ENCODE results near the gene CHST11. TPM values are rescaled to one million over a fixed set of nuclear protein-coding genes. Genes with fewer than 3 reads are reported as not detected.

CHST11 gene
- total and polyA plus RNA-seq, 9 of the 15 experiments (the other 6 are each of a cell fraction or from before 2014, with no cell fraction given), result 2.3 to 38.7 (median 15.0) TPM

- ChIA-PET CTCF (ENCODE audit: low intra/inter-chr PET ratio) (no interaction called here), POLR2A (interaction anchor here (0.7 kb wide), 1 partner anchor 27 kb away, joined by 3 read pairs; no protein-coding TSS in a partner anchor)
- H2AFZ ChIP-seq (ENCODE audit: low read depth, low read length), result no peak overlapping the region
- FAIRE-seq (no peak), ATAC-seq (peak; percentile 35; the same call in 2 of the 3 replicates), DNase-seq (ENCODE audit: extremely low read depth in 1 of 4, low spot score in 3 of 4) (no peak)
- no peak overlapping the region for H3K4me2 ChIP-seq (ENCODE audit: insufficient read depth, low read length)
- no peak overlapping the region for H3K9ac ChIP-seq (ENCODE audit: insufficient read depth in 1 of 2, low read depth in 2 of 2, low read length in 2 of 2)
- 55% methylated on average over 3 of the region's 3 CpGs for whole genome bisulfite sequencing (ENCODE audit: insufficient coverage, low coverage, missing lambda C conversion rate)
- in situ Hi-C loops (cut with MboI), result no loop called here
- intact Hi-C loops (cut with micrococcal nuclease), result loop anchor here (5.0 kb wide), 1 partner anchor 65 kb away; no protein-coding TSS in a partner anchor
- H4K20me1 ChIP-seq (replicated peaks; ENCODE audit: control insufficient read depth, insufficient read depth, low read length), result no peaks in the 10 kb centered on the region
- peaks cover 7 to 10% of the 10 kb centered on the region in 2 experiments; a peak in 3 of 5 replicates for H3K4me1 ChIP-seq (replicated peaks in 1 of 2; ENCODE audit: control insufficient read depth in 2 of 2, insufficient read depth in 2 of 2, low read length in 2 of 2)
- no peaks in the 10 kb centered on the region for H3K27me3 ChIP-seq (ENCODE audit: control insufficient read depth in 2 of 2, insufficient read depth in 2 of 2, low read length in 2 of 2)
- H3K9me1 ChIP-seq (ENCODE audit: control insufficient read depth, insufficient read depth, low read length), result no peaks in the 10 kb centered on the region
- TF ChIP-seq JUND (IDR thresholded peaks at IDR 0.05; ENCODE audit: borderline replicate concordance, low read depth, low read length) (no peak), JUND (tag; IDR thresholded peaks at IDR 0.05; ENCODE audit: borderline replicate concordance, low read depth, low read length) (no peak), SPI1 (IDR thresholded peaks at IDR 0.05; ENCODE audit: borderline replicate concordance, low read depth, low read length) (peak; percentile 48; the same call in 1 of the 2 replicates)
- BruUV-seq (replicated peaks), result no TSS peak
- H3K36me3 ChIP-seq (ENCODE audit: control insufficient read depth, insufficient read depth, low read length), result peaks cover 7% of the 10 kb centered on the region; the same call in 2 of the 3 replicates
- H3K27ac ChIP-seq (ENCODE audit: extremely low read depth, low read depth, low read length), result no peak overlapping the region
- H3K9me3 ChIP-seq (replicated peaks; ENCODE audit: control insufficient read depth, insufficient read depth, low read depth, low read length), result no peaks in the 10 kb centered on the region
- peaks cover 9% of the 10 kb centered on the region; the same call in 1 of the 3 replicates for H3K79me2 ChIP-seq (ENCODE audit: control insufficient read depth, insufficient read depth, low read length)
- no peak overlapping the region for H3K4me3 ChIP-seq
Measured at GRCh38 chr12:104641862-104642261, 185.1 kb downstream of the CHST11 start.

GRCh38 chr12:104643093-104643818 lies 186.5 kb downstream of the CHST11 start:
- H4K20me1 ChIP-seq (replicated peaks; ENCODE audit: control insufficient read depth, insufficient read depth, low read length), result no peaks in the 10 kb centered on the region
- TF ChIP-seq ZNF263 (CRISPR knock-in tag; IDR thresholded peaks at IDR 0.05; ENCODE audit: borderline replicate concordance) (no peak), ZNF212 (CRISPR knock-in tag; IDR thresholded peaks at IDR 0.05) (no peak), TAF15 (IDR thresholded peaks at IDR 0.05; ENCODE audit: low read depth, low read length) (no peak), CLOCK (CRISPR knock-in tag; IDR thresholded peaks at IDR 0.05; ENCODE audit: borderline replicate concordance) (no peak), NCOR1 (IDR thresholded peaks at IDR 0.05) (no peak), ZNF121 (CRISPR knock-in tag; conservative IDR thresholded peaks at IDR 0.05) (0 out of 2 replicates have a peak, but pooled peaks have one; percentile 24), HCFC1 (IDR thresholded peaks at IDR 0.05; ENCODE audit: low read depth, low read length) (no peak)
- 80% methylated on average over 8 of the region's 8 CpGs for WGBS (ENCODE audit: insufficient coverage, low coverage, missing lambda C conversion rate)
- CTCF ChIA-PET (ENCODE audit: low intra/inter-chr PET ratio), result no interaction called here
- no peak overlapping the region for H3K9ac ChIP-seq (ENCODE audit: insufficient read depth in 1 of 2, low read depth in 2 of 2, low read length in 2 of 2)
- no peak for ATAC-seq
- H3K4me2 ChIP-seq (ENCODE audit: insufficient read depth, low read length), result no peak overlapping the region
- in situ Hi-C loops (cut with MboI) (no loop called here), intact Hi-C loops (cut with micrococcal nuclease) (loop anchor here (5.0 kb wide), 1 partner anchor 66 kb away; no protein-coding TSS in a partner anchor)
- peaks cover 14% of the 10 kb centered on the region; the same call in 2 of the 3 replicates for H3K79me2 ChIP-seq (ENCODE audit: control insufficient read depth, insufficient read depth, low read length)
- no peak overlapping the region for H2AFZ ChIP-seq (ENCODE audit: low read depth, low read length)
- FAIRE-seq, result no peak
- POLR2A ChIA-PET, result interaction anchor here (0.6 to 0.8 kb wide), 2 partner anchors 21 to 158 kb away, joined by 3 to 4 read pairs; no protein-coding TSS in a partner anchor
- peaks cover 2 to 5% of the 10 kb centered on the region in 2 experiments; a peak in 3 of 5 replicates for H3K4me1 ChIP-seq (replicated peaks in 1 of 2; ENCODE audit: control insufficient read depth in 2 of 2, insufficient read depth in 2 of 2, low read length in 2 of 2)
- BruUV-seq (replicated peaks), result no TSS peak
- H3K9me1 ChIP-seq (ENCODE audit: control insufficient read depth, insufficient read depth, low read length), result no peaks in the 10 kb centered on the region
- H3K27ac ChIP-seq (ENCODE audit: extremely low read depth, low read depth, low read length), result no peak overlapping the region
- H3K27me3 ChIP-seq (ENCODE audit: control insufficient read depth in 2 of 2, insufficient read depth in 2 of 2, low read length in 2 of 2), result no peaks in the 10 kb centered on the region
- no peak for DNase-seq (ENCODE audit: extremely low read depth in 1 of 4, low spot score in 3 of 4)
- no peak overlapping the region for H3K4me3 ChIP-seq
- H3K9me3 ChIP-seq (replicated peaks; ENCODE audit: control insufficient read depth, insufficient read depth, low read depth, low read length), result no peaks in the 10 kb centered on the region
- H3K36me3 ChIP-seq (ENCODE audit: control insufficient read depth, insufficient read depth, low read length), result peaks cover 12% of the 10 kb centered on the region; the same call in 2 of the 3 replicates
